ENCODE data around the gene PTPRZ1.

PTPRZ1 gene

GRCh38 chr7:121872831-121873288 is at the start of gene PTPRZ1:
Gene PTPRZ1 (plus strand): TSS chr7:121873161. CDS start chr7:121873500, 339 bp downstream.
- H3K36me3 ChIP-seq (replicated peaks), result no peaks in the 10 kb centered on the region
- peak in 1 of 2 experiments; percentile 46 for DNase-seq (ENCODE audit: low spot score in 2 of 2)
- no peaks in the 10 kb centered on the region for H3K4me1 ChIP-seq
- H3K9me3 ChIP-seq, result no peaks in the 10 kb centered on the region
- in situ Hi-C loops (cut with MboI; ENCODE audit: low sequenced_read_pairs), result no loop called here
- peak within 1 kb of the TSS; percentile 25 for H3K4me3 ChIP-seq
- peaks cover 53% of the 10 kb centered on the region for H3K27me3 ChIP-seq (ENCODE audit: low read depth)

DNA sequence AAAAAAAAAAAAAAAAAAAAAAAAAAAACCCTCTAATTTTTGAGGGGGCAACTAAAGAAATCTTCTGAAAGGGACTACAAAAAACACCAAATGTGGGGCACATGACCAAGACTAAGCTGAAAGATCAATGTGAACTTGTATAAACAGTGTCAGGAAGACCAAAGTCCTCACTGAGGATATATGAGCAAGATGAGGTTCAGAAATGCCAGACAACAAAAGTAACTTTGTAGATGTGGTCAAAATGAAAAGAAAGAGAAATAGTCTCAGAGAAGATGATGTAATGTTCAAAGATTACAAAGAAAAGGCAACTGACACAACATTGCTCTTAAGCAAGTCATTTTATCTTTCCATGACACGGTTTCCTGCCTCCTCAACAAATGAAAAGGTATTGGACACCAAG is 48.7 kb upstream of the PTPRZ1 start:
- Histone ChIP-seq H3K4me1 (no peaks in the 10 kb centered on the region), H3K4me3 (no peak overlapping the region), H3K27me3 (ENCODE audit: low read depth) (no peaks in the 10 kb centered on the region), H3K36me3 (replicated peaks) (no peaks in the 10 kb centered on the region), H3K9me3 (no peaks in the 10 kb centered on the region)
- DNase-seq (ENCODE audit: low spot score in 2 of 2), result no peak
- in situ Hi-C loops (cut with MboI; ENCODE audit: low sequenced_read_pairs), result no loop called here

DNA sequence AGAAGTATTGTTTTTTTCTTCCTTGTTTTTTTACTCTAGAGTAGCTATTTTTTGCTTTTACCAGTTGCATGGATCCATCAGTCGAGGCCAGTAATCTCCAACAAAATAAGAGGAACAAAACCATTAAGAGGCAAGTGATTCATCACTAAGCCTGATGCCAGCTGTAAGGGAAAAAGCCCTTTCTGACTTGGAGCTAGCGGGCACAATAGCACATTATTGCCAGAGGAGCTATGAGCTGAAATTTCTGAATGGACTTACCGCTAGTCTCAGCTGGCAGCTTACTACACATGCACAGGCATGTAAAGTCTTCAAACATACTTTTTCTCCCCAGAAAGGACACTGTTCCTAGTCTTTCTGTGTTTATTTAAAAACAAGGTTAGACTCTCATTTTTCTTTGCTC is 41.6 kb upstream of the PTPRZ1 start:
- DNase-seq (ENCODE audit: low spot score in 2 of 2), result no peak
- no peak overlapping the region for H3K4me3 ChIP-seq
- in situ Hi-C loops (cut with MboI; ENCODE audit: low sequenced_read_pairs), result no loop called here
- no peaks in the 10 kb centered on the region for H3K36me3 ChIP-seq (replicated peaks)
- no peaks in the 10 kb centered on the region for H3K27me3 ChIP-seq (ENCODE audit: low read depth)
- no peaks in the 10 kb centered on the region for H3K9me3 ChIP-seq
- H3K4me1 ChIP-seq, result no peaks in the 10 kb centered on the region

- Histone ChIP-seq H3K4me1 (no peaks in the 10 kb centered on the region), H3K9me3 (no peaks in the 10 kb centered on the region), H3K27me3 (ENCODE audit: low read depth) (no peaks in the 10 kb centered on the region), H3K4me3 (no peak overlapping the region), H3K36me3 (replicated peaks) (no peaks in the 10 kb centered on the region)
- DNase-seq (ENCODE audit: low spot score in 2 of 2), result no peak
- in situ Hi-C loops (cut with MboI; ENCODE audit: low sequenced_read_pairs), result no loop called here
Measured at GRCh38 chr7:121831801-121832200, 41.2 kb upstream of the PTPRZ1 start.

- in situ Hi-C loops (cut with MboI; ENCODE audit: low sequenced_read_pairs), result no loop called here
- Histone ChIP-seq H3K4me1 (no peaks in the 10 kb centered on the region), H3K9me3 (no peaks in the 10 kb centered on the region), H3K4me3 (no peak overlapping the region), H3K27me3 (ENCODE audit: low read depth) (no peaks in the 10 kb centered on the region), H3K36me3 (replicated peaks) (no peaks in the 10 kb centered on the region)
- DNase-seq (ENCODE audit: low spot score in 2 of 2), result no peak
Measured at GRCh38 chr7:121832347-121832746, 40.6 kb upstream of the PTPRZ1 start.

- Histone ChIP-seq H3K36me3 (replicated peaks) (no peaks in the 10 kb centered on the region), H3K9me3 (no peaks in the 10 kb centered on the region), H3K4me1 (no peaks in the 10 kb centered on the region), H3K27me3 (ENCODE audit: low read depth) (no peaks in the 10 kb centered on the region), H3K4me3 (no peak overlapping the region)
- no peak for DNase-seq (ENCODE audit: low spot score in 2 of 2)
- in situ Hi-C loops (cut with MboI; ENCODE audit: low sequenced_read_pairs), result no loop called here
Measured at GRCh38 chr7:121833991-121834390, 39.0 kb upstream of the PTPRZ1 start.

DNA sequence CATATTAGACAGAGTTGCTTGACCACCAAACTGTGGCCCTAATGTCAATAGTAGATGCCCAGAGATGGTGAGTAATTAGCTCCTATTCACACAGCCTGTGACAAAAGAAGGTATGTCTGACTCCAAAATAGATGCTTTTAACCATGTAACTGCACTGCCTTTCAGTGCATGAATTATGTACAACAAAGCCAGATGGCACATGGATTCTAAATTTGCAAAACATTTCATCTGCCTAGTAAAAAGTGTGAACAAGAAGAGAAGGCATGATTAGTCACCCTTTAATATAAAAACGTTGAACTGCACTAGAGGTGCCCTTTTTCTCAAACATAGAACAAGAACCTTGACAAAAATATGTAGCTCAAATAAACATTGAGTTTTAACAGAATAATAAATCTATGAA is 35.5 kb upstream of the PTPRZ1 start:
- H3K9me3 ChIP-seq, result no peaks in the 10 kb centered on the region
- in situ Hi-C loops (cut with MboI; ENCODE audit: low sequenced_read_pairs), result no loop called here
- DNase-seq (ENCODE audit: low spot score in 2 of 2), result no peak
- no peaks in the 10 kb centered on the region for H3K36me3 ChIP-seq (replicated peaks)
- no peak overlapping the region for H3K4me3 ChIP-seq
- no peaks in the 10 kb centered on the region for H3K27me3 ChIP-seq (ENCODE audit: low read depth)
- H3K4me1 ChIP-seq, result no peaks in the 10 kb centered on the region

- in situ Hi-C loops (cut with MboI; ENCODE audit: low sequenced_read_pairs), result no loop called here
- Histone ChIP-seq H3K4me3 (no peak overlapping the region), H3K9me3 (no peaks in the 10 kb centered on the region), H3K36me3 (replicated peaks) (no peaks in the 10 kb centered on the region), H3K27me3 (ENCODE audit: low read depth) (no peaks in the 10 kb centered on the region), H3K4me1 (no peaks in the 10 kb centered on the region)
- DNase-seq (ENCODE audit: low spot score in 2 of 2), result no peak
Measured at GRCh38 chr7:121847041-121847440, 25.9 kb upstream of the PTPRZ1 start.

DNA sequence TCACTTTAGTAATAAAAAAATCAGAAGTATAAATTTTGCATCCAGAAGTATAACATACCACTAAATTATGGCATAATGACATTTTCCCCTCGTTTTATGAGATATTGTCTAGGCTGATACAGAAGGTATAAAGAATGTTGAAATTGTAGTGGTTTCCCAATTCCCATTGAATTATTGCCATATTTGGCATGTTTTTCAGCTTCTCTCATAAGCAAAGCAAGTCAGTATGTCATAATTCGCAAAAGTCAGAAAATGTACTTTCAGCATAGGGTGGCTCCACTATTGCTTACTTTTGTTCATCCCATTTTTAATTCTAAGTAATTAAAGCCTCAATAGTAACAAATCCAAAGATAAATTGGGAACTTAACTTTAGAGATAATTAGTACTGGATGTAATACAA is 19.7 kb upstream of the PTPRZ1 start:
- no peaks in the 10 kb centered on the region for H3K4me1 ChIP-seq
- no peak for DNase-seq (ENCODE audit: low spot score in 2 of 2)
- in situ Hi-C loops (cut with MboI; ENCODE audit: low sequenced_read_pairs), result no loop called here

GRCh38 chr7:121860953-121861352 is 12.0 kb upstream of the PTPRZ1 start:
- H3K4me3 ChIP-seq, result no peak overlapping the region
- H3K9me3 ChIP-seq, result no peaks in the 10 kb centered on the region
- DNase-seq (ENCODE audit: low spot score in 2 of 2), result no peak
- no peaks in the 10 kb centered on the region for H3K36me3 ChIP-seq (replicated peaks)
- no peaks in the 10 kb centered on the region for H3K4me1 ChIP-seq
- in situ Hi-C loops (cut with MboI; ENCODE audit: low sequenced_read_pairs), result no loop called here
- peaks cover 11% of the 10 kb centered on the region for H3K27me3 ChIP-seq (ENCODE audit: low read depth)

More for the DNA sequence above, 19.7 kb upstream of the PTPRZ1 start:
- H3K4me3 ChIP-seq, result no peak overlapping the region
- H3K27me3 ChIP-seq (ENCODE audit: low read depth), result no peaks in the 10 kb centered on the region
- H3K36me3 ChIP-seq (replicated peaks), result no peaks in the 10 kb centered on the region
- H3K9me3 ChIP-seq, result no peaks in the 10 kb centered on the region

GRCh38 chr7:121862591-121862990 is 10.4 kb upstream of the PTPRZ1 start:
- in situ Hi-C loops (cut with MboI; ENCODE audit: low sequenced_read_pairs), result no loop called here
- DNase-seq (ENCODE audit: low spot score in 2 of 2), result no peak
- no peak overlapping the region for H3K4me3 ChIP-seq
- H3K4me1 ChIP-seq, result no peaks in the 10 kb centered on the region
- H3K36me3 ChIP-seq (replicated peaks), result no peaks in the 10 kb centered on the region
- H3K9me3 ChIP-seq, result no peaks in the 10 kb centered on the region
- peaks cover 17% of the 10 kb centered on the region for H3K27me3 ChIP-seq (ENCODE audit: low read depth)

DNA sequence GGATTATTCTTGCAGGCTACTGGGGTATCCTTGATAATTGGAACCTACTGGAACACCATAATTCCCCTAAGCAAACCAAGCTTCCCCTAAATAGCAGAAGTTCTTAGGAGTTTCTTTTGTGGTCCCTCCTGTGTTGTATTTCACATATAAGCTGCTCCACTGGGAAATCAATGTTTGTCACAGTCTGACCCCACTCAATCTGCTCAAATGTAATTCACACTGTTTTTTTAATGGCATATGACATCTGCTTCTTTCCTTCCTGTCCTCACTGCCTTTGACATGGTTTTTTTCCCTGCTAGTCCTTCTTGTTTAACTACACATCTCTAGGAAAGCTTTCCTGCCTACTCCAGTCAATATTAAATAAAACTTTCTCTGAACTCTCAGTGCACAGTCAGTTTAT is 1.8 kb upstream of the PTPRZ1 start:
- H3K27me3 ChIP-seq (ENCODE audit: low read depth), result peaks cover 48% of the 10 kb centered on the region
- H3K9me3 ChIP-seq, result no peaks in the 10 kb centered on the region
- no peaks in the 10 kb centered on the region for H3K4me1 ChIP-seq
- H3K4me3 ChIP-seq, result no peak overlapping the region
- H3K36me3 ChIP-seq (replicated peaks), result no peaks in the 10 kb centered on the region
- no peak for DNase-seq (ENCODE audit: low spot score in 2 of 2)
- in situ Hi-C loops (cut with MboI; ENCODE audit: low sequenced_read_pairs), result no loop called here

DNA sequence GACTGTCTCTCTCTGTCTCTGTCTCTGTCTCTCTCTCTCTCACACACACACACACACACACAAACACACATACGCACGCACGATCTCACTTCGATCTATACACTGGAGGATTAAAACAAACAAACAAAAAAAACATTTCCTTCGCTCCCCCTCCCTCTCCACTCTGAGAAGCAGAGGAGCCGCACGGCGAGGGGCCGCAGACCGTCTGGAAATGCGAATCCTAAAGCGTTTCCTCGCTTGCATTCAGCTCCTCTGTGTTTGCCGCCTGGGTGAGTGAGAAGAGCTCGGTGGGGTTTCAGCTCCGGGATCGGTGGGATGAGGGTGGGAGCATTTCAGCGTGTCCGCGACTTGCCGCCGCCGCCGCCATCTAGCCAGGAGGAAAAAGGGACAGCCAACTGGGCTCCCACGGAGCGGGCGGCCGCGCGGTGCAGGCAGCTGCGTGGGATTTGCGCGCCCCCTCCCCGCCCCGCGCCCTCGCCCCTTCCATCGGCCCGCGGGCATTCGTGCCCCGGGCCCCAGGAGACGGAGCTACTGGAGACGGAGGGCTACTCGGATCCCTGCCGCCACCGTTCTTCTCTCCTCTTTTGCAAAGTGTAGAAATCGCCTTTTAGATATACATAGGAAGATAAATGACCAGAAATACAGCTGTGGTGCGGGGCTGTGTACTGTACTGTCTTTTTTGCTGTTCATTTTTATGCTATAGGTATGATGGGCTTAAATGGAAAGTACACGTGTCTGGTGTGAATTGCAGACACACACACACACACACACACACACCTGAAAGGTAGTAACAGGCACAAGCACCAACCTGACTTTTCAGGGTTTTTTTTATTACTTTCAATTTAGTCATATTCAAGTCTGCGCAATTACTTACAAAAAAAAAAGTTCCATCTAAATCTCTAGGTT is 581 bp downstream of the PTPRZ1 start:
- peak in 1 of 2 experiments; percentile 24 for DNase-seq (ENCODE audit: low spot score in 2 of 2)
- H3K36me3 ChIP-seq (replicated peaks), result no peaks in the 10 kb centered on the region
- no peaks in the 10 kb centered on the region for H3K9me3 ChIP-seq
- H3K4me3 ChIP-seq, result peak overlapping the region; percentile 25
- H3K27me3 ChIP-seq (ENCODE audit: low read depth), result peaks cover 56% of the 10 kb centered on the region
- no peaks in the 10 kb centered on the region for H3K4me1 ChIP-seq
- in situ Hi-C loops (cut with MboI; ENCODE audit: low sequenced_read_pairs), result no loop called here

GRCh38 chr7:121874298-121874697 is 1.3 kb downstream of the PTPRZ1 start:
- H3K4me1 ChIP-seq, result no peaks in the 10 kb centered on the region
- H3K36me3 ChIP-seq (replicated peaks), result no peaks in the 10 kb centered on the region
- H3K9me3 ChIP-seq, result no peaks in the 10 kb centered on the region
- no peak overlapping the region for H3K4me3 ChIP-seq
- DNase-seq (ENCODE audit: low spot score in 2 of 2), result no peak
- in situ Hi-C loops (cut with MboI; ENCODE audit: low sequenced_read_pairs), result no loop called here
- H3K27me3 ChIP-seq (ENCODE audit: low read depth), result peaks cover 61% of the 10 kb centered on the region
